ENCODE data around the gene ATRN. TPM values are rescaled to one million over a fixed set of nuclear protein-coding genes. Genes with fewer than 3 reads are reported as not detected.
"Not testable (repeated sequence)": the region's sequence is repeated elsewhere in the genome, so short reads cannot be mapped to it uniquely, and the experiment has no call there.

Gene ATRN
- total RNA-seq, 2 experiments from 2014 or later = 7.3 to 7.7 TPM

GRCh38 chr20:3603108-3603507 is 132.3 kb downstream of the ATRN start:
- Mint-ChIP-seq H3K4me1 (peaks cover 2% of the 10 kb centered on the region), H3K27ac (no peak overlapping the region), H3K4me3 (no peak overlapping the region), H3K27me3 (no peaks in the 10 kb centered on the region), H3K9me3 (no peaks in the 10 kb centered on the region), H3K36me3 (peaks cover 28% of the 10 kb centered on the region)
- DNase-seq = no peak

GRCh38 chr20:3605386-3605886 is 134.6 kb downstream of the ATRN start:
- peaks cover 21% of the 10 kb centered on the region for H3K36me3 Mint-ChIP-seq
- not testable (repeated sequence) for H3K9me3 Mint-ChIP-seq, DNase-seq, H3K27me3 Mint-ChIP-seq, H3K4me1 Mint-ChIP-seq, H3K4me3 Mint-ChIP-seq, H3K27ac Mint-ChIP-seq

GRCh38 chr20:3606021-3606420 is 135.2 kb downstream of the ATRN start:
- Mint-ChIP-seq H3K27ac (no peak overlapping the region), H3K4me3 (no peak overlapping the region), H3K9me3 (no peaks in the 10 kb centered on the region), H3K4me1 (peaks cover 2% of the 10 kb centered on the region), H3K36me3 (peaks cover 19% of the 10 kb centered on the region), H3K27me3 (no peaks in the 10 kb centered on the region)
- DNase-seq = no peak

GRCh38 chr20:3611901-3612300 is 141.1 kb downstream of the ATRN start:
- Mint-ChIP-seq H3K27ac (no peak overlapping the region), H3K27me3 (no peaks in the 10 kb centered on the region), H3K4me3 (no peak overlapping the region), H3K36me3 (peaks cover 3% of the 10 kb centered on the region), H3K4me1 (no peaks in the 10 kb centered on the region), H3K9me3 (no peaks in the 10 kb centered on the region)
- DNase-seq = no peak

GRCh38 chr20:3612795-3613572 is 142.2 kb downstream of the ATRN start:
- Mint-ChIP-seq H3K9me3 (no peaks in the 10 kb centered on the region), H3K4me3 (no peak overlapping the region), H3K27ac (no peak overlapping the region), H3K4me1 (no peaks in the 10 kb centered on the region), H3K36me3 (peaks cover 3% of the 10 kb centered on the region), H3K27me3 (no peaks in the 10 kb centered on the region)
- no peak for DNase-seq

- no peaks in the 10 kb centered on the region for H3K27me3 Mint-ChIP-seq
- DNase-seq = no peak
- H3K36me3 Mint-ChIP-seq = peaks cover 3% of the 10 kb centered on the region
- H3K9me3 Mint-ChIP-seq = no peaks in the 10 kb centered on the region
- no peak overlapping the region for H3K27ac Mint-ChIP-seq
- no peak overlapping the region for H3K4me3 Mint-ChIP-seq
- H3K4me1 Mint-ChIP-seq = no peaks in the 10 kb centered on the region
Measured at GRCh38 chr20:3613821-3614440, 143.1 kb downstream of the ATRN start.

- no peak for DNase-seq
- no peaks in the 10 kb centered on the region for H3K27me3 Mint-ChIP-seq
- no peaks in the 10 kb centered on the region for H3K9me3 Mint-ChIP-seq
- no peak overlapping the region for H3K27ac Mint-ChIP-seq
- peaks cover 3% of the 10 kb centered on the region for H3K36me3 Mint-ChIP-seq
- H3K4me3 Mint-ChIP-seq = no peak overlapping the region
- no peaks in the 10 kb centered on the region for H3K4me1 Mint-ChIP-seq
Measured at GRCh38 chr20:3614466-3614865, 143.6 kb downstream of the ATRN start.

- not testable (repeated sequence) for H3K4me1 Mint-ChIP-seq, DNase-seq, H3K27ac Mint-ChIP-seq, H3K4me3 Mint-ChIP-seq, H3K36me3 Mint-ChIP-seq, H3K9me3 Mint-ChIP-seq, H3K27me3 Mint-ChIP-seq
Measured at GRCh38 chr20:3615171-3615840, 144.5 kb downstream of the ATRN start.

- no peaks in the 10 kb centered on the region for H3K9me3 Mint-ChIP-seq
- H3K27ac Mint-ChIP-seq = no peak overlapping the region
- H3K4me3 Mint-ChIP-seq = no peak overlapping the region
- no peak for DNase-seq
- no peaks in the 10 kb centered on the region for H3K27me3 Mint-ChIP-seq
- H3K36me3 Mint-ChIP-seq = peaks cover 6% of the 10 kb centered on the region
- H3K4me1 Mint-ChIP-seq = no peaks in the 10 kb centered on the region
Measured at GRCh38 chr20:3616250-3616649, 145.4 kb downstream of the ATRN start.

GRCh38 chr20:3621111-3621510 is 150.3 kb downstream of the ATRN start:
- peaks cover 3% of the 10 kb centered on the region for H3K36me3 Mint-ChIP-seq
- H3K9me3 Mint-ChIP-seq = no peaks in the 10 kb centered on the region
- H3K27ac Mint-ChIP-seq = no peak overlapping the region

GRCh38 chr20:3622406-3622805 is 151.6 kb downstream of the ATRN start:
- Mint-ChIP-seq H3K4me3 (no peak overlapping the region), H3K36me3 (peaks cover 3% of the 10 kb centered on the region), H3K27ac (no peak overlapping the region), H3K27me3 (no peaks in the 10 kb centered on the region), H3K4me1 (no peaks in the 10 kb centered on the region), H3K9me3 (no peaks in the 10 kb centered on the region)
- DNase-seq = no peak

More at GRCh38 chr20:3621111-3621510, 150.3 kb downstream of the ATRN start:
- Mint-ChIP-seq H3K4me1 (no peaks in the 10 kb centered on the region), H3K4me3 (no peak overlapping the region), H3K27me3 (no peaks in the 10 kb centered on the region)
- no peak for DNase-seq

GRCh38 chr20:3627476-3627875 is 156.7 kb downstream of the ATRN start:
- no peaks in the 10 kb centered on the region for H3K9me3 Mint-ChIP-seq
- H3K27ac Mint-ChIP-seq = no peak overlapping the region
- H3K4me1 Mint-ChIP-seq = peaks cover 4% of the 10 kb centered on the region
- H3K27me3 Mint-ChIP-seq = no peaks in the 10 kb centered on the region
- no peak for DNase-seq
- no peak overlapping the region for H3K4me3 Mint-ChIP-seq
- no peaks in the 10 kb centered on the region for H3K36me3 Mint-ChIP-seq

- Mint-ChIP-seq H3K4me1 (peaks cover 4% of the 10 kb centered on the region), H3K4me3 (no peak overlapping the region), H3K27ac (no peak overlapping the region), H3K36me3 (no peaks in the 10 kb centered on the region), H3K9me3 (no peaks in the 10 kb centered on the region), H3K27me3 (no peaks in the 10 kb centered on the region)
- DNase-seq = no peak
Measured at GRCh38 chr20:3628502-3629314, 157.9 kb downstream of the ATRN start.

- no peak for DNase-seq
- Mint-ChIP-seq H3K4me1 (peaks cover 4% of the 10 kb centered on the region), H3K27ac (no peak overlapping the region), H3K4me3 (no peak overlapping the region), H3K27me3 (no peaks in the 10 kb centered on the region), H3K36me3 (no peaks in the 10 kb centered on the region), H3K9me3 (no peaks in the 10 kb centered on the region)
Measured at GRCh38 chr20:3629893-3630292, 159.1 kb downstream of the ATRN start.

- H3K4me1 Mint-ChIP-seq = peaks cover 4% of the 10 kb centered on the region
- H3K4me3 Mint-ChIP-seq = no peak overlapping the region
- H3K36me3 Mint-ChIP-seq = no peaks in the 10 kb centered on the region
- no peak overlapping the region for H3K27ac Mint-ChIP-seq
- no peaks in the 10 kb centered on the region for H3K27me3 Mint-ChIP-seq
- H3K9me3 Mint-ChIP-seq = no peaks in the 10 kb centered on the region
- DNase-seq = no peak
Measured at GRCh38 chr20:3630429-3630828, 159.6 kb downstream of the ATRN start.
